Mammary epithelial cell (primary cell): Measurements from ENCODE around the gene SLC30A3.

Experiments used
- EZH2 ChIP-seq: IDR thresholded peaks from 2 replicates; pipeline ENCODE4 v1.6.1; 2012; ENCODE audit warnings: low read length, inconsistent platforms, borderline replicate concordance
- TF ChIP-seq, protein P1 (sequence below), 2 donors: IDR thresholded peaks in 1 of 2; conservative IDR thresholded peaks in 1 of 2; 2 replicates each; pipeline ENCODE4 v1.5.1; 2011 to 2012; ENCODE audit warnings: inconsistent platforms in 2 of 2, low read length in 2 of 2, mild to moderate bottlenecking in 2 of 2, control low read depth in 1 of 2, low read depth in 1 of 2; ENCODE audit not compliant: insufficient read depth in 1 of 2; ENCODE audit errors: extremely low read depth in 1 of 2

DNA sequence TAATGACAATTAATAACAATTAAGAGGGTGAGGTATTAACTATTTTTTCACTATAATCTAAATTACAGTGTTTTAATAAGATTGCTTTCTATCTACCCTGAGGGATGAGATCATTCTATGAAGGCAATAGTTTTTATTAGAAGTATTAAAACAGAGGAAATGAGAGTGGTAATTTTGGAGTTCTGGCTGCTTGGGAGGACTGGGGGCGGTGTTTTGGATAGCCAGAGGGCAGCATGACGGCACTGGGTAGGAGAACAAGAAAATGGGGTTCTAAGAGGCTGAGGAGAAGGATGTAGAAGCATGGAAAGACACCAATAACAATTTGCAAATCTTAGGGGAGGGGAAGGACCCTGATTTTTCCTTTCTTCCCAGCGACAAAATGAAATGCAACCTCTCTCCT is 7.3 kb upstream of the SLC30A3 start:
- TF ChIP-seq, protein P1, sequence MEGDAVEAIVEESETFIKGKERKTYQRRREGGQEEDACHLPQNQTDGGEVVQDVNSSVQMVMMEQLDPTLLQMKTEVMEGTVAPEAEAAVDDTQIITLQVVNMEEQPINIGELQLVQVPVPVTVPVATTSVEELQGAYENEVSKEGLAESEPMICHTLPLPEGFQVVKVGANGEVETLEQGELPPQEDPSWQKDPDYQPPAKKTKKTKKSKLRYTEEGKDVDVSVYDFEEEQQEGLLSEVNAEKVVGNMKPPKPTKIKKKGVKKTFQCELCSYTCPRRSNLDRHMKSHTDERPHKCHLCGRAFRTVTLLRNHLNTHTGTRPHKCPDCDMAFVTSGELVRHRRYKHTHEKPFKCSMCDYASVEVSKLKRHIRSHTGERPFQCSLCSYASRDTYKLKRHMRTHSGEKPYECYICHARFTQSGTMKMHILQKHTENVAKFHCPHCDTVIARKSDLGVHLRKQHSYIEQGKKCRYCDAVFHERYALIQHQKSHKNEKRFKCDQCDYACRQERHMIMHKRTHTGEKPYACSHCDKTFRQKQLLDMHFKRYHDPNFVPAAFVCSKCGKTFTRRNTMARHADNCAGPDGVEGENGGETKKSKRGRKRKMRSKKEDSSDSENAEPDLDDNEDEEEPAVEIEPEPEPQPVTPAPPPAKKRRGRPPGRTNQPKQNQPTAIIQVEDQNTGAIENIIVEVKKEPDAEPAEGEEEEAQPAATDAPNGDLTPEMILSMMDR (conservative IDR thresholded peaks at IDR 0.05 in 1 of 2, IDR thresholded peaks at IDR 0.05 in 1 of 2; ENCODE audit: extremely low read depth in 1 of 2, insufficient read depth in 1 of 2, low read depth in 1 of 2, low read length in 2 of 2) = no peak
- no peak for TF ChIP-seq EZH2
